ENCODE data around the gene SIRT7.

GRCh38 chr17:81863833-81864768 lies 53.9 kb downstream of the SIRT7 start:
- TF ChIP-seq CTCF (IDR thresholded peaks at IDR 0.05) (no peak; the same call in 1 of the 2 replicates), MAX (IDR thresholded peaks at IDR 0.05; ENCODE audit: low read depth) (no peak), ZBTB33 (IDR thresholded peaks at IDR 0.05; ENCODE audit: borderline replicate concordance, low read depth) (no peak), EZH2phosphoT487 (IDR thresholded peaks at IDR 0.05; ENCODE audit: borderline replicate concordance, low read depth) (no peak), TEAD4 (IDR thresholded peaks at IDR 0.05; ENCODE audit: borderline replicate concordance, insufficient read depth) (no peak), RFX5 (IDR thresholded peaks at IDR 0.05; ENCODE audit: low read length) (no peak), GABPA (IDR thresholded peaks at IDR 0.05; ENCODE audit: low read depth) (no peak), RAD21 (IDR thresholded peaks at IDR 0.05; ENCODE audit: low read length) (no peak)
